SJSA1 (cell line): Measurements from ENCODE around the gene CRYBG1. TPM values are rescaled to one million over a fixed set of nuclear protein-coding genes. Genes with fewer than 3 reads are reported as not detected.

Experiments used
- DNase-seq, 2 experiments: peaks; one replicate each; pipeline ENCODE4 v3.0.0-alpha.2; 2015 to 2020; ENCODE audit warnings: low spot score in 2 of 2, low read depth in 1 of 2
- H3K27ac ChIP-seq: fragments of 250-450 bp; sonication (Bioruptor Pico); 2 replicates; pipeline ENCODE4 v1.5.1; 2020; ENCODE audit warnings: mild to moderate bottlenecking, moderate library complexity
- H3K27me3 ChIP-seq: fragments of 250-450 bp; sonication (Bioruptor Pico); replicated peaks from 2 replicates; pipeline ENCODE4 v1.5.1; 2020; ENCODE audit warnings: mild to moderate bottlenecking, moderate library complexity
- H3K36me3 ChIP-seq: fragments of 250-450 bp; sonication (Bioruptor Pico); 2 replicates; pipeline ENCODE4 v1.5.1; 2020; ENCODE audit warnings: mild to moderate bottlenecking
- H3K4me1 ChIP-seq: fragments of 250-450 bp; sonication (Bioruptor Pico); replicated peaks from 2 replicates; pipeline ENCODE4 v1.6.1; 2021; ENCODE audit warnings: mild to moderate bottlenecking
- H3K4me3 ChIP-seq: fragments of 250-450 bp; sonication (Bioruptor Pico); 2 replicates; pipeline ENCODE4 v1.5.1; 2020; ENCODE audit warnings: mild to moderate bottlenecking
- H3K9me3 ChIP-seq: fragments of 250-450 bp; sonication (Bioruptor Pico); replicated peaks from 2 replicates; pipeline ENCODE4 v1.5.1; 2020; ENCODE audit warnings: mild to moderate bottlenecking
- total RNA-seq: library from RNA; depleted of rRNA; stranded (reverse); fragments of >200 nt; shearing (Covaris generic); gene quantifications from 2 replicates; pipeline ENCODE4 v1.2.3, GENCODE V29; 2014

The CRYBG1 gene
- total RNA-seq, 1 experiment from 2014 or later, result 10.1 TPM

GRCh38 chr6:106527979-106528378 is 167.5 kb downstream of the CRYBG1 start:
- Histone ChIP-seq H3K36me3 (peaks cover 3% of the 10 kb centered on the region; the same call in 1 of the 2 replicates), H3K27ac (peak overlapping the region; percentile 68), H3K4me3 (no peak overlapping the region), H3K9me3 (no peaks in the 10 kb centered on the region), H3K4me1 (peaks cover 34% of the 10 kb centered on the region), H3K27me3 (no peaks in the 10 kb centered on the region)
- peak in 1 of 2 experiments; percentile 83 for DNase-seq

GRCh38 chr6:106528521-106528920 is 168.0 kb downstream of the CRYBG1 start:
- peaks cover 34% of the 10 kb centered on the region for H3K4me1 ChIP-seq
- H3K9me3 ChIP-seq, result no peaks in the 10 kb centered on the region
- peaks cover 3% of the 10 kb centered on the region; the same call in 1 of the 2 replicates for H3K36me3 ChIP-seq
- no peak overlapping the region for H3K4me3 ChIP-seq
- no peak for DNase-seq
- H3K27me3 ChIP-seq, result no peaks in the 10 kb centered on the region
- peak overlapping the region; percentile 68 for H3K27ac ChIP-seq

- no peaks in the 10 kb centered on the region for H3K9me3 ChIP-seq
- no peak for DNase-seq
- peaks cover 3% of the 10 kb centered on the region; the same call in 1 of the 2 replicates for H3K36me3 ChIP-seq
- H3K4me3 ChIP-seq, result no peak overlapping the region
- H3K4me1 ChIP-seq, result peaks cover 34% of the 10 kb centered on the region
- H3K27me3 ChIP-seq, result no peaks in the 10 kb centered on the region
- no peak overlapping the region for H3K27ac ChIP-seq
These were observed 168.9 kb downstream of the CRYBG1 start for GRCh38 chr6:106529438-106529837.

DNA sequence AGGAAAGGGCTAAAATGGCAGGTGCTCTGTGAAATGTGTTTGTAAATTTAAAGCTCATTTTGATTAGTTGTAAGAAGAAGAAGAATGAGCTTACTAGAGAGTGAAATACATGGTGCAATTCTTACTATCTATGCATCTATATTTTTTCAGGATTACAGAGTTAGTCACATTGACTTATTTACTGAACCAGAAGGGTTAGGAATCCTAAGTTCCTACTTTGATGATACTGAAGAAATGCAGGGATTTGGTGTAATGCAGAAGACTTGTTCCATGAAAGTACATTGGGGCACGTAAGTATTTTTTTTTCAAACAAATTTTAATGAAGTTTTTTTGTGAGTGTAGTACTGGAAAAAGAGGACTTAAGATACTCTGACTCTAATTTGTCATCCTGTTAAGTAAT is 169.5 kb downstream of the CRYBG1 start:
- no peak for DNase-seq
- no peak overlapping the region for H3K4me3 ChIP-seq
- no peaks in the 10 kb centered on the region for H3K27me3 ChIP-seq
- peaks cover 29% of the 10 kb centered on the region for H3K4me1 ChIP-seq
- H3K27ac ChIP-seq, result no peak overlapping the region
- H3K9me3 ChIP-seq, result no peaks in the 10 kb centered on the region
- peaks cover 3% of the 10 kb centered on the region; the same call in 1 of the 2 replicates for H3K36me3 ChIP-seq

DNA sequence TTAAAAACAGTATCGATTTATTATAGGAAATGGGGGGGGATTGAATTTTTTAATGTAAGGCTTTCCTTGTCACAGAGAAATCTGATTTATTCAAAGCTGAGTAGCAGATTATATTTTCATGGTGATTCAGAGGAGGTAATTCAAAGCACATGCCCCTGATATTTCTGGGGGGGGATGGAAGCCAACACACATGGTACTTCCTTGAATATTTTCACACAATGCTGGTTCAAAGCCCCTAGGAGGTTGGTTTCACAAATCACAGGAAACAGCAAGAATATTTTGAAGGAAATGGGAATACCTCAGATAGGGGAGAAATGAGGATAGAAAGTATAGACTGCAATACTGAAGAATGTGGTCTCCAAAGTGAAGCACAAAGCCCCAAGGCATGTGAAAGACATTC is 170.0 kb downstream of the CRYBG1 start:
- H3K36me3 ChIP-seq, result peaks cover 3% of the 10 kb centered on the region; the same call in 1 of the 2 replicates
- DNase-seq, result no peak
- no peaks in the 10 kb centered on the region for H3K27me3 ChIP-seq
- no peak overlapping the region for H3K4me3 ChIP-seq
- H3K9me3 ChIP-seq, result no peaks in the 10 kb centered on the region
- no peak overlapping the region for H3K27ac ChIP-seq
- H3K4me1 ChIP-seq, result peaks cover 25% of the 10 kb centered on the region

DNA sequence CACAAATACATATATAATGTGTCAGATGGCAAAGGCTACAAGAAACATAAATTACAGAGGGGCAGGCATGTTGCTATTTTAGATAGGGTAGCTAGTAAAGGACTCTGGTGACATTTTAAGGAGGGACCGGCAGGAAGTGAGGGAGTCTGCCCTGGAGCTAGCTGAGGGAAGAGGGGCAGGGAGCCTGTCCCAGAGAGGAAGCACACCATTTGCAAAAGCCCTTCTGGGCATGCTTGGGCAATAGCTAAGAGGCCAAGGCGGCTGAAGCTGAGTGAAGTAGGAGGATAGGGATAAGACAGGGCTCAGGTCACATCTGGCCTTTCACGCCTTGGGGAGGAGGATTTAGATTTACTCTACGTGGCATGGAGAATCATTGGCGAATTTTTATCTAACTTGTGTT is 172.5 kb downstream of the CRYBG1 start:
- Histone ChIP-seq H3K27me3 (no peaks in the 10 kb centered on the region), H3K27ac (no peak overlapping the region), H3K36me3 (0 out of 2 replicates have a peak, but pooled peaks cover 3% of the 10 kb centered on the region), H3K4me3 (no peak overlapping the region), H3K4me1 (peaks cover 11% of the 10 kb centered on the region), H3K9me3 (no peaks in the 10 kb centered on the region)
- no peak for DNase-seq

- Histone ChIP-seq H3K27me3 (no peaks in the 10 kb centered on the region), H3K4me1 (peaks cover 6% of the 10 kb centered on the region; the same call in 1 of the 2 replicates), H3K4me3 (no peak overlapping the region), H3K27ac (no peak overlapping the region), H3K9me3 (no peaks in the 10 kb centered on the region), H3K36me3 (0 out of 2 replicates have a peak, but pooled peaks cover 3% of the 10 kb centered on the region)
- no peak for DNase-seq
These were observed 173.5 kb downstream of the CRYBG1 start for GRCh38 chr6:106534004-106534403.

DNA sequence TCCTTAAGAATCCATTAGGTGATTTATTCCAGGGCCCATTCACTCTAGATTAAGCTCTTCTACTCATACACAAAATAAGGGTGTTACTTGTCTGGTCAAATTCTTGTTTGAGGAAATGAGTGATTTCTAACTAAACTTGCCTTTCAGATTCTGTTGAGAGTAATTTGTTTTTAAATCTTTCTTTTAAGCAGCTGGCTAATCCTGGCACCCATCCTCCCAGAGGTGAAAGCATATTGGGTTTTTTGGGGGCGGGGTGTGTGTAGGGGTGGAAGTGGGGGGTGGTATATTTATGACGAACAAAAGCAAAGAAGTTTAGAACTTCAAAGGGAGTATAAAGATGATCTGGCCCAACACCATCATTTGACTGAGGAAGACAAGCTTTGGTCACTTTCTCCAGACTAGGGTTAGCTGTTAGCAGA is 174.1 kb downstream of the CRYBG1 start:
- Histone ChIP-seq H3K27ac (no peak overlapping the region), H3K9me3 (no peaks in the 10 kb centered on the region), H3K4me1 (peaks cover 6% of the 10 kb centered on the region; the same call in 1 of the 2 replicates), H3K27me3 (no peaks in the 10 kb centered on the region), H3K36me3 (0 out of 2 replicates have a peak, but pooled peaks cover 3% of the 10 kb centered on the region), H3K4me3 (no peak overlapping the region)
- DNase-seq, result no peak

DNA sequence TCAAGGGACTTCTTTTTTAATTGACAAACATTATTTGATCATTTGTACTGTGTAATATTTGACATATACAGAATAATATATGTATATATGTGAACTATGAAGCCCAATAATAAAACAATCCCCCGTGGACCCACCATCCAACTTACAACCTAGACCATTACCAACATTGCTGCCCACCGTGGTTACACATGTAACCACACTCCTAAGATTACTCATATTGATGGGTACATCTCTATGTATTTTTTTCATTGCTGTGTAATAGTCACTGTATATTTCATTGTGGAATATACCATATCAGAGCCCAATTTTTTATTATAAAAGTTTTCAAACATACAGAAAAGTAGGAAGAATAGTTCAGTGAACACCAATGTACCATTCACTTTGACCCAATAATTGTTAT is 174.5 kb downstream of the CRYBG1 start:
- Histone ChIP-seq H3K4me3 (no peak overlapping the region), H3K27ac (no peak overlapping the region), H3K27me3 (no peaks in the 10 kb centered on the region), H3K9me3 (no peaks in the 10 kb centered on the region), H3K4me1 (peaks cover 6% of the 10 kb centered on the region; the same call in 1 of the 2 replicates), H3K36me3 (0 out of 2 replicates have a peak, but pooled peaks cover 3% of the 10 kb centered on the region)
- no peak for DNase-seq

DNA sequence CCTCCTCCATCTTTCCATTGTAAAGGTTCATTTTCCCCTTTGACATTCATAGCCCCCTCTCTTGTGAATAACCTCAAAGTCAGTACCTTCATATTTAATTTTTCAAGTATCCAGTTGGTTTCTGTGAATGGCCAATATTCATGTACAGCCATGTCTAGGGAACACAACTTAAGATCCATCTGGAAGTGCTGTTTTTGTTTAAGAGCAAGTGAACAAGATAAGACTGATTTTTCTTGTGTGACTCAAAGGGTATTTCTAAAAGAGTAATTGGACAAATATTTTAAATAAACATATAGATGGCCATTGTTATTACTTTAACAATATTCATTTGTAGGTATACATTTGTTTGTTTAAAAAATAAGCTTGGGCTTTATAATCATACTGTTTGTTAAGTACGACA is 175.8 kb downstream of the CRYBG1 start:
- Histone ChIP-seq H3K4me3 (no peak overlapping the region), H3K4me1 (no peaks in the 10 kb centered on the region), H3K36me3 (no peaks in the 10 kb centered on the region), H3K9me3 (no peaks in the 10 kb centered on the region), H3K27me3 (no peaks in the 10 kb centered on the region), H3K27ac (no peak overlapping the region)
- no peak for DNase-seq

GRCh38 chr6:106536851-106537250 is 176.3 kb downstream of the CRYBG1 start:
- no peak for DNase-seq
- Histone ChIP-seq H3K27ac (no peak overlapping the region), H3K4me1 (no peaks in the 10 kb centered on the region), H3K4me3 (no peak overlapping the region), H3K36me3 (no peaks in the 10 kb centered on the region), H3K9me3 (no peaks in the 10 kb centered on the region), H3K27me3 (no peaks in the 10 kb centered on the region)

GRCh38 chr6:106537662-106538061 is 177.1 kb downstream of the CRYBG1 start:
- Histone ChIP-seq H3K36me3 (no peaks in the 10 kb centered on the region), H3K27me3 (no peaks in the 10 kb centered on the region), H3K4me3 (no peak overlapping the region), H3K27ac (no peak overlapping the region), H3K4me1 (no peaks in the 10 kb centered on the region), H3K9me3 (no peaks in the 10 kb centered on the region)
- DNase-seq, result no peak

DNA sequence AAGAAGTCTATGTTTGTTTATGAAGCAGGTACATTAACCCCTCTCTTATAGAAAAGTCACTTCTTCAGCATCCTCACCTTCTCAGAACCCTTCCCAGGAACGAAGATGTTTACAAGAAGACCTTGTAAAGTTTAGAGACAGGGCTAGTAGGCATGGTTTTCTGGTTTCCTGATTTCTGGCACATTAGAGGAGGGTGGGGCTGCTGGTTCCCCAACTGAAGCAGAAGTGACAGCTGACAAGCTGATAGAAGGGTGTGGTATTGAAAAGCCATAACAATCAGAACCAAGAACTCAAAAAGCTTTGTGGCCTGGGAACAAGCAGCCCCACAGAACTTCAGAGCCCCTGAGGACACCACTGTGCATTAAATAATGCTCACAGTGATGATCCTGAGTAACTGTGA is 177.6 kb downstream of the CRYBG1 start:
- Histone ChIP-seq H3K27ac (no peak overlapping the region), H3K27me3 (no peaks in the 10 kb centered on the region)
- no peak for DNase-seq

GRCh38 chr6:106539936-106540335 is 179.4 kb downstream of the CRYBG1 start:
- no peak for DNase-seq
- H3K36me3 ChIP-seq, result peaks cover 5% of the 10 kb centered on the region
- no peaks in the 10 kb centered on the region for H3K9me3 ChIP-seq
- H3K27me3 ChIP-seq, result no peaks in the 10 kb centered on the region
- H3K27ac ChIP-seq, result no peak overlapping the region
- no peaks in the 10 kb centered on the region for H3K4me1 ChIP-seq
- H3K4me3 ChIP-seq, result no peak overlapping the region

More for the DNA sequence above, 177.6 kb downstream of the CRYBG1 start:
- Histone ChIP-seq H3K4me1 (no peaks in the 10 kb centered on the region), H3K9me3 (no peaks in the 10 kb centered on the region), H3K4me3 (no peak overlapping the region), H3K36me3 (no peaks in the 10 kb centered on the region)

DNA sequence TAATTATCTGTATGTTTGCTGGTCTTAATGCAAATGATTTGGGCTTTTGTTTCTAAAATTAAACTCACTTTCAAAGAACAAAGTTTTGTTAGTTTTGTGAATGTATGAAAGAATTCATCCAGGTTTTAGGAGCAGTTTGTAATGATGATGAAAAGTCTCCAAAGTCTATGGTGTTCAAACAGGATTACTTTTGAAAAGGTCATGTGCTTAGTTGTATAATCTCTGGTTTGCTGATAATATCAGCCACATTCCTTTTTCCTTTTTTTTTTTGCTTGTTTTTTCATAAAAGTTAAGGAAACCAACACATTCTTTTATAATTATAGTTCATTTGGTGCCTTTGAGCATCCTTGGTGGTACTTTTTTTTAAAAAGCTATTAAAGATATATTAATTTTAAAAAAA is 179.9 kb downstream of the CRYBG1 start:
- Histone ChIP-seq H3K27ac (no peak overlapping the region), H3K36me3 (peaks cover 5% of the 10 kb centered on the region), H3K4me1 (no peaks in the 10 kb centered on the region), H3K4me3 (no peak overlapping the region), H3K9me3 (no peaks in the 10 kb centered on the region), H3K27me3 (no peaks in the 10 kb centered on the region)
- DNase-seq, result no peak
